ENCODE data around the gene TPK1. TPM values are rescaled to one million over a fixed set of nuclear protein-coding genes. Genes with fewer than 3 reads are reported as not detected.

Gene TPK1
- polyA plus RNA-seq, 1 donor, result 5.4 TPM

- DNase-seq, result no peak
- Histone ChIP-seq H3K4me3 (ENCODE audit: low read length) (no peak overlapping the region), H3K4me1 (ENCODE audit: control insufficient read depth, insufficient read depth, low read length) (no peaks in the 10 kb centered on the region), H3K9me3 (ENCODE audit: control insufficient read depth, low read depth, low read length) (no peaks in the 10 kb centered on the region), H3K27me3 (ENCODE audit: control insufficient read depth, insufficient read depth, low read length) (no peaks in the 10 kb centered on the region), H3K27ac (ENCODE audit: low read length) (no peak overlapping the region), H3K36me3 (ENCODE audit: control insufficient read depth, insufficient read depth, low read length) (no peaks in the 10 kb centered on the region)
- WGBS (ENCODE audit: insufficient coverage, low lambda C conversion rate), result 58% methylated on average over 2 of the region's 3 CpGs
Measured at GRCh38 chr7:144854839-144855424, 19.1 kb upstream of the TPK1 start.

- Histone ChIP-seq H3K4me3 (ENCODE audit: low read length) (no peak overlapping the region), H3K4me1 (ENCODE audit: control insufficient read depth, insufficient read depth, low read length) (no peaks in the 10 kb centered on the region), H3K27me3 (ENCODE audit: control insufficient read depth, insufficient read depth, low read length) (no peaks in the 10 kb centered on the region), H3K9me3 (ENCODE audit: control insufficient read depth, low read depth, low read length) (no peaks in the 10 kb centered on the region), H3K27ac (ENCODE audit: low read length) (no peak overlapping the region), H3K36me3 (ENCODE audit: control insufficient read depth, insufficient read depth, low read length) (no peaks in the 10 kb centered on the region)
- DNase-seq, result no peak
- 85% methylated on average over 4 of the region's 8 CpGs for WGBS (ENCODE audit: insufficient coverage, low lambda C conversion rate)
Measured at GRCh38 chr7:144853542-144853941, 17.7 kb upstream of the TPK1 start.

GRCh38 chr7:144848078-144848477, 12.2 kb upstream of the TPK1 start:
- no peaks in the 10 kb centered on the region for H3K36me3 ChIP-seq (ENCODE audit: control insufficient read depth, insufficient read depth, low read length)
- H3K27me3 ChIP-seq (ENCODE audit: control insufficient read depth, insufficient read depth, low read length), result no peaks in the 10 kb centered on the region
- H3K27ac ChIP-seq (ENCODE audit: low read length), result no peak overlapping the region
- 80% methylated on average over 1 of the region's 1 CpG for WGBS (ENCODE audit: insufficient coverage, low lambda C conversion rate)
- no peak for DNase-seq
- H3K9me3 ChIP-seq (ENCODE audit: control insufficient read depth, low read depth, low read length), result no peaks in the 10 kb centered on the region
- no peak overlapping the region for H3K4me3 ChIP-seq (ENCODE audit: low read length)
- no peaks in the 10 kb centered on the region for H3K4me1 ChIP-seq (ENCODE audit: control insufficient read depth, insufficient read depth, low read length)

GRCh38 chr7:144842377-144842851, 6.6 kb upstream of the TPK1 start:
- 60% methylated on average over 1 of the region's 6 CpGs for WGBS (ENCODE audit: insufficient coverage, low lambda C conversion rate)
- Histone ChIP-seq H3K27ac (ENCODE audit: low read length) (peak overlapping the region; percentile 23), H3K9me3 (ENCODE audit: control insufficient read depth, low read depth, low read length) (no peaks in the 10 kb centered on the region), H3K4me3 (ENCODE audit: low read length) (no peak overlapping the region), H3K4me1 (ENCODE audit: control insufficient read depth, insufficient read depth, low read length) (peaks cover 5% of the 10 kb centered on the region), H3K36me3 (ENCODE audit: control insufficient read depth, insufficient read depth, low read length) (no peaks in the 10 kb centered on the region), H3K27me3 (ENCODE audit: control insufficient read depth, insufficient read depth, low read length) (no peaks in the 10 kb centered on the region)
- DNase-seq, result peak; percentile 67 to 85

GRCh38 chr7:144836545-144836842, 641 bp upstream of the TPK1 start:
- H3K27ac ChIP-seq (ENCODE audit: low read length), result peak overlapping the region; percentile 88
- no peaks in the 10 kb centered on the region for H3K27me3 ChIP-seq (ENCODE audit: control insufficient read depth, insufficient read depth, low read length)
- H3K4me1 ChIP-seq (ENCODE audit: control insufficient read depth, insufficient read depth, low read length), result peaks cover 6% of the 10 kb centered on the region
- DNase-seq, result no peak
- H3K4me3 ChIP-seq (ENCODE audit: low read length), result peak overlapping the region; percentile 44
- H3K36me3 ChIP-seq (ENCODE audit: control insufficient read depth, insufficient read depth, low read length), result no peaks in the 10 kb centered on the region
- peaks cover 6% of the 10 kb centered on the region for H3K9me3 ChIP-seq (ENCODE audit: control insufficient read depth, low read depth, low read length)
- 80% methylated on average over 1 of the region's 12 CpGs for WGBS (ENCODE audit: insufficient coverage, low lambda C conversion rate)

GRCh38 chr7:144835155-144835611, 670 bp downstream of the TPK1 start:
- peak overlapping the region; percentile 44 for H3K4me3 ChIP-seq (ENCODE audit: low read length)
- peaks cover 16% of the 10 kb centered on the region for H3K9me3 ChIP-seq (ENCODE audit: control insufficient read depth, low read depth, low read length)
- DNase-seq, result peak; percentile 23 to 85
- peaks cover 6% of the 10 kb centered on the region for H3K4me1 ChIP-seq (ENCODE audit: control insufficient read depth, insufficient read depth, low read length)
- no peaks in the 10 kb centered on the region for H3K36me3 ChIP-seq (ENCODE audit: control insufficient read depth, insufficient read depth, low read length)
- no CpG with 5 or more reads among the region's 25 CpGs for WGBS (ENCODE audit: insufficient coverage, low lambda C conversion rate)
- no peaks in the 10 kb centered on the region for H3K27me3 ChIP-seq (ENCODE audit: control insufficient read depth, insufficient read depth, low read length)
- H3K27ac ChIP-seq (ENCODE audit: low read length), result peak overlapping the region; percentile 88

- H3K4me3 ChIP-seq (ENCODE audit: low read length), result peak overlapping the region; percentile 44
- H3K9me3 ChIP-seq (ENCODE audit: control insufficient read depth, low read depth, low read length), result peaks cover 16% of the 10 kb centered on the region
- no peaks in the 10 kb centered on the region for H3K36me3 ChIP-seq (ENCODE audit: control insufficient read depth, insufficient read depth, low read length)
- no peaks in the 10 kb centered on the region for H3K27me3 ChIP-seq (ENCODE audit: control insufficient read depth, insufficient read depth, low read length)
- peaks cover 6% of the 10 kb centered on the region for H3K4me1 ChIP-seq (ENCODE audit: control insufficient read depth, insufficient read depth, low read length)
- H3K27ac ChIP-seq (ENCODE audit: low read length), result peak overlapping the region; percentile 88
- peak in 1 of 2 donors; percentile 53 for DNase-seq
- no CpG with 5 or more reads among the region's 13 CpGs for WGBS (ENCODE audit: insufficient coverage, low lambda C conversion rate)
Measured at GRCh38 chr7:144834641-144835144, 1.2 kb downstream of the TPK1 start.

- no CpG with 5 or more reads among the region's 5 CpGs for WGBS (ENCODE audit: insufficient coverage, low lambda C conversion rate)
- Histone ChIP-seq H3K27me3 (ENCODE audit: control insufficient read depth, insufficient read depth, low read length) (no peaks in the 10 kb centered on the region), H3K4me3 (ENCODE audit: low read length) (no peak overlapping the region), H3K4me1 (ENCODE audit: control insufficient read depth, insufficient read depth, low read length) (peaks cover 6% of the 10 kb centered on the region), H3K27ac (ENCODE audit: low read length) (no peak overlapping the region), H3K9me3 (ENCODE audit: control insufficient read depth, low read depth, low read length) (peaks cover 12% of the 10 kb centered on the region), H3K36me3 (ENCODE audit: control insufficient read depth, insufficient read depth, low read length) (no peaks in the 10 kb centered on the region)
- no peak for DNase-seq
Measured at GRCh38 chr7:144830811-144831210, 5.0 kb downstream of the TPK1 start.

GRCh38 chr7:144830024-144830785, 5.6 kb downstream of the TPK1 start:
- H3K9me3 ChIP-seq (ENCODE audit: control insufficient read depth, low read depth, low read length), result peaks cover 12% of the 10 kb centered on the region
- H3K27ac ChIP-seq (ENCODE audit: low read length), result peak overlapping the region; percentile 46
- no CpG with 5 or more reads among the region's 2 CpGs for WGBS (ENCODE audit: insufficient coverage, low lambda C conversion rate)
- peak; percentile 77 to 94 for DNase-seq
- H3K36me3 ChIP-seq (ENCODE audit: control insufficient read depth, insufficient read depth, low read length), result no peaks in the 10 kb centered on the region
- H3K4me1 ChIP-seq (ENCODE audit: control insufficient read depth, insufficient read depth, low read length), result peaks cover 6% of the 10 kb centered on the region
- no peaks in the 10 kb centered on the region for H3K27me3 ChIP-seq (ENCODE audit: control insufficient read depth, insufficient read depth, low read length)
- no peak overlapping the region for H3K4me3 ChIP-seq (ENCODE audit: low read length)

GRCh38 chr7:144827621-144828020, 8.2 kb downstream of the TPK1 start:
- DNase-seq, result peak in 1 of 2 donors; percentile 20
- H3K9me3 ChIP-seq (ENCODE audit: control insufficient read depth, low read depth, low read length), result peaks cover 12% of the 10 kb centered on the region
- no peak overlapping the region for H3K27ac ChIP-seq (ENCODE audit: low read length)
- H3K4me1 ChIP-seq (ENCODE audit: control insufficient read depth, insufficient read depth, low read length), result no peaks in the 10 kb centered on the region
- no peak overlapping the region for H3K4me3 ChIP-seq (ENCODE audit: low read length)
- H3K27me3 ChIP-seq (ENCODE audit: control insufficient read depth, insufficient read depth, low read length), result no peaks in the 10 kb centered on the region
- WGBS (ENCODE audit: insufficient coverage, low lambda C conversion rate), result 40% methylated on average over 2 of the region's 4 CpGs
- H3K36me3 ChIP-seq (ENCODE audit: control insufficient read depth, insufficient read depth, low read length), result no peaks in the 10 kb centered on the region

Measured in large intestine (tissue), 3 donors.